ENCODE measurements around the gene CAMSAP1. TPM values are rescaled to one million over a fixed set of nuclear protein-coding genes. Genes with fewer than 3 reads are reported as not detected.

The CAMSAP1 gene
- total RNA-seq, 1 donor from 2014 or later, result 80.8 TPM

DNA sequence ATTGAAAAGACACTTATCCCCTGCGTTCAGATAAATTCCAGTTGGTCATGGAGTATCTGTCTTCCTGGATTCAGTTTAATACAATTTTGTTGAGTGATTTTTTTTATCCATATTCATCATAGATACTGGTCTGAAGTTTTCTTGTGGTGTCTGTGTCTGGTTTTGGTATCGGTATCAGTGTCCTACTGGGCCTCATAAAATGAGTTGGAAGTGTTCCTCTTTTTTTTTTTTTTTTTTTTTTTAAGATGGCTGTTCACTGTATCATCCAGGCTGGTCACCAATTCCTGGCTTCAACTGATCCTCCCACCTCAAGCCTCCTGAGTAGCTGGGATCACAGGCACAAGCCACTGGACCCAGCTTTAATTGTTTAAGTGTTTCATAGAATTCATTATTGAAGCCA is 2.9 kb upstream of the CAMSAP1 start:
- no peak for DNase-seq (ENCODE audit: low read depth, low spot score)
- TF ChIP-seq, protein P1, sequence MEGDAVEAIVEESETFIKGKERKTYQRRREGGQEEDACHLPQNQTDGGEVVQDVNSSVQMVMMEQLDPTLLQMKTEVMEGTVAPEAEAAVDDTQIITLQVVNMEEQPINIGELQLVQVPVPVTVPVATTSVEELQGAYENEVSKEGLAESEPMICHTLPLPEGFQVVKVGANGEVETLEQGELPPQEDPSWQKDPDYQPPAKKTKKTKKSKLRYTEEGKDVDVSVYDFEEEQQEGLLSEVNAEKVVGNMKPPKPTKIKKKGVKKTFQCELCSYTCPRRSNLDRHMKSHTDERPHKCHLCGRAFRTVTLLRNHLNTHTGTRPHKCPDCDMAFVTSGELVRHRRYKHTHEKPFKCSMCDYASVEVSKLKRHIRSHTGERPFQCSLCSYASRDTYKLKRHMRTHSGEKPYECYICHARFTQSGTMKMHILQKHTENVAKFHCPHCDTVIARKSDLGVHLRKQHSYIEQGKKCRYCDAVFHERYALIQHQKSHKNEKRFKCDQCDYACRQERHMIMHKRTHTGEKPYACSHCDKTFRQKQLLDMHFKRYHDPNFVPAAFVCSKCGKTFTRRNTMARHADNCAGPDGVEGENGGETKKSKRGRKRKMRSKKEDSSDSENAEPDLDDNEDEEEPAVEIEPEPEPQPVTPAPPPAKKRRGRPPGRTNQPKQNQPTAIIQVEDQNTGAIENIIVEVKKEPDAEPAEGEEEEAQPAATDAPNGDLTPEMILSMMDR (conservative IDR thresholded peaks at IDR 0.05), result no peak
- no peak overlapping the region for H3K27ac Mint-ChIP-seq (ENCODE audit: unreplicated experiment)
- H3K4me3 Mint-ChIP-seq, result peak overlapping the region; percentile 84
- peaks cover 50% of the 10 kb centered on the region for H3K36me3 Mint-ChIP-seq (ENCODE audit: low read depth)
- H3K27me3 Mint-ChIP-seq (ENCODE audit: low read depth), result peaks cover 3% of the 10 kb centered on the region
- peaks cover 10% of the 10 kb centered on the region for H3K9me3 Mint-ChIP-seq
- peaks cover 31% of the 10 kb centered on the region for H3K4me1 Mint-ChIP-seq

DNA sequence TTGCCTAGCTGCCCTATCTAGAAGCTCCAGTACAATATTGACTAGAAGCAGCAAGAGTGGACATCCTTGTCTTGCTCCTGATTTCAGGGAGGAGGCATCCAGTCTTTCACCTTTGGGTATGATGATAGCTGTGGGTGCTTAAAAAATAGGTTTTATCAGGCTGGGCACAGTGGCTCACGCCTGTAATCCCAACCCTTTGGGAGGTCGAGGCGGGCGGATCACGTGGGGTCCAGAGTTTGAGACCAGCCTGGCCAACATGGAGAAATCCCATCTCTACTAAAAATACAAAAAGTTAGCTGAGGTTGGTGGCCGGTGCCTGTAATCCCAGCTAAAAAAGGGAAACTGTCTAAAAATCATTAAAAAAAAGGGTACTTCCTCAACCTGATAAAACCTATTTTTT is 2.0 kb upstream of the CAMSAP1 start:
- Mint-ChIP-seq H3K27me3 (ENCODE audit: low read depth) (peaks cover 3% of the 10 kb centered on the region), H3K36me3 (ENCODE audit: low read depth) (peaks cover 41% of the 10 kb centered on the region), H3K4me1 (peaks cover 35% of the 10 kb centered on the region), H3K4me3 (peak overlapping the region; percentile 84), H3K27ac (ENCODE audit: unreplicated experiment) (no peak overlapping the region), H3K9me3 (peaks cover 10% of the 10 kb centered on the region)
- TF ChIP-seq, protein P1 (conservative IDR thresholded peaks at IDR 0.05), result no peak
- no peak for DNase-seq (ENCODE audit: low read depth, low spot score)

DNA sequence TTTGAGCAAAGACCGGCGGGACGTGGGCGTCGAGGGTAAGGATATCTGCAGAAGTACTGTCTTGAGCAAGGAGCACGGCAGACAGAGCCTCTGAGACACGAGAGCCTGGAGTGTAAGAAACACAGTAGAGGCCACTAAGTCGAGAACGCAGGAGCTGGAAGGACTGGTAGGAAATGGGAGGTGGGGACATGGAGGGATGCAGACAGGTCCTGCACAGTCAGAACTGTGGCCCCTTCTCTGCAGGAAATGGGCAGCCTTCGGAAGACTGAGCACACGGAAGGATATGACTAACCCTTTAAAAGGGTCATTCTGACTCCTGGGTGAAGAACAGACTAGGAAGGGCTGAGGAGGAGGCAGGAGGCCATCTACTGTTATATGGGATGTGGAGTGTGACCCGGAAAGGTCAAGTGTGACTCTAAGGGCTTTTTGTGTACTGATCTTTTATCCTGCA is 1.4 kb upstream of the CAMSAP1 start:
- TF ChIP-seq, protein P1 (conservative IDR thresholded peaks at IDR 0.05), result no peak
- H3K27ac Mint-ChIP-seq (ENCODE audit: unreplicated experiment), result no peak overlapping the region
- peaks cover 9% of the 10 kb centered on the region for H3K9me3 Mint-ChIP-seq
- H3K27me3 Mint-ChIP-seq (ENCODE audit: low read depth), result peaks cover 3% of the 10 kb centered on the region
- peak overlapping the region; percentile 84 for H3K4me3 Mint-ChIP-seq
- no peak for DNase-seq (ENCODE audit: low read depth, low spot score)
- peaks cover 38% of the 10 kb centered on the region for H3K36me3 Mint-ChIP-seq (ENCODE audit: low read depth)
- peaks cover 38% of the 10 kb centered on the region for H3K4me1 Mint-ChIP-seq

DNA sequence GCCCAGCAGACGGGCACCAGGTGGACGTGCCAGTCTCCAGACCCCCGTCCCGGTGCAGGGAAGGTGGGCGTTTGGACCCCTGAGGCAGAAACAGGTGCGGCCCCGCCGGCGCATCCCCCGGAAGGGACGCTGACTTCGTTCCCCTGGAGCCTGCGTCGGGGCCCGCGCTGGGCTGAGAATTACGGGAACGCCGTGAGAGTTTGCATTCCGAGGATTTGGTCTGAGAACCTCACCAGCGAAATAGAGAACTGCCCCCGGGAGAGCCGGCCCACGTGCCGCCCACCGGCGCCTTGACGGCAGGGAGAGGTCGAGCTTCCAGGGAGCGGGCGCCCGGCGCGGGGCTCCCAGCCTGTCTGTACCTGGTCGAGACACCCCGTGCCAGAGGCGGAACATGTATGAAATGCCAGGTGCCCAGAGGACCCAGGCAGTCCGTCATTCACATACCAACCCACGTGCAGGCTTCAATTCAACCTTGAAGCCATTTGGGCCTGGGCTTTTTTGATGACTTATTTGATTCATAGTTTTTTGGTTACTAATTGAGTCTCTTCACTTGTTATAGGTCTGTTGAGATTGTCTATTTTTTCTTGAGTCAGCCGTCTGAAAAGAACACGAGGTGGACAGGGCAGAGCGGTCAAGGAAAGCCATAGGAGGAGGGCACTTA is 877 bp upstream of the CAMSAP1 start:
- Mint-ChIP-seq H3K36me3 (ENCODE audit: low read depth) (peaks cover 37% of the 10 kb centered on the region), H3K4me3 (peak overlapping the region; percentile 84), H3K9me3 (peaks cover 5% of the 10 kb centered on the region), H3K27me3 (ENCODE audit: low read depth) (peaks cover 3% of the 10 kb centered on the region), H3K4me1 (peaks cover 44% of the 10 kb centered on the region), H3K27ac (ENCODE audit: unreplicated experiment) (no peak overlapping the region)
- DNase-seq (ENCODE audit: low read depth, low spot score), result no peak
- TF ChIP-seq, protein P1 (conservative IDR thresholded peaks at IDR 0.05), result no peak

DNA sequence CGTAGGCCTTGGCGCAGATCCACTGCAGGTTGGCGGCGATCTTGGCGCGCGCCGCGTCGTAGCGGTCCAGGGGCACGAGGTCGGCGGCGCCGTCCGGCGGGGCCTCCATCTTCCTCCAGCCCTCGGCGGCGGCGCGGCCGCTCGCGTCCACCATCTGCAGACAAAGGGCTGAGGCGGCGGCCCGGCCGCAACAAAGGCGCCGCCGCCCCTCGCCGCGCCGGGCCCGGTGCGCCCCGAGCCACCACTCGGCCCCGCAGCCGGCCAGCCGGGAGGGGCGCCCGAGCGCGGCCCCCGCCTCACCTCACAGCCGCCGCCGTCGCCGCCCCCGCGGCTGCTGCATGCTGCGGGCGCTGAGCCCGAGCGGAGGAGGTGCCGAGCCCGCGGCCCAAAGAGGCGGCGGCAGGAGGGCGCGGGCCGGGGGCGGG is 328 bp downstream of the CAMSAP1 start:
- DNase-seq (ENCODE audit: low read depth, low spot score), result peak; percentile 40
- TF ChIP-seq, protein P1 (conservative IDR thresholded peaks at IDR 0.05), result no peak
- Mint-ChIP-seq H3K27ac (ENCODE audit: unreplicated experiment) (no peak overlapping the region), H3K4me3 (no peak overlapping the region), H3K9me3 (peaks cover 5% of the 10 kb centered on the region), H3K4me1 (peaks cover 53% of the 10 kb centered on the region), H3K27me3 (ENCODE audit: low read depth) (peaks cover 3% of the 10 kb centered on the region), H3K36me3 (ENCODE audit: low read depth) (peaks cover 38% of the 10 kb centered on the region)
